DOHH2 (cell line): ENCODE measurements around the gene SCNN1G.

Experiments used
- H3F3A ChIP-seq: fragments of 200-600 bp; sonication (generic), shearing (Covaris generic); 2 replicates; pipeline ENCODE4 v1.6.0; 2016; ENCODE audit warnings: antibody characterized with exemption, mild to moderate bottlenecking; ENCODE audit not compliant: control insufficient read depth, insufficient read depth
- H3K27ac ChIP-seq: fragments of 200-600 bp; sonication (generic); 2 replicates; pipeline ENCODE4 v1.5.1; 2014; ENCODE audit warnings: low read depth, mild to moderate bottlenecking, low read length, moderate library complexity
- H3K27me3 ChIP-seq: fragments of 200-600 bp; sonication (generic); 2 replicates; pipeline ENCODE4 v1.6.1; 2014; ENCODE audit warnings: mild to moderate bottlenecking, low read length, mixed read lengths; ENCODE audit not compliant: control insufficient read depth
- H3K36me3 ChIP-seq: fragments of 200-600 bp; sonication (generic); 2 replicates; pipeline ENCODE4 v1.6.1; 2014; ENCODE audit warnings: mild to moderate bottlenecking, low read length, moderate library complexity, mixed read lengths; ENCODE audit not compliant: control insufficient read depth
- H3K4me1 ChIP-seq: fragments of 200-600 bp; sonication (generic); 2 replicates; pipeline ENCODE4 v1.6.1; 2014; ENCODE audit warnings: mild to moderate bottlenecking, low read length, mixed read lengths; ENCODE audit not compliant: control insufficient read depth
- H3K4me2 ChIP-seq: fragments of 200-600 bp; sonication (generic); 2 replicates; pipeline ENCODE4 v1.6.0; 2014; ENCODE audit warnings: mild to moderate bottlenecking, low read length, moderate library complexity
- H3K4me3 ChIP-seq: fragments of 200-600 bp; sonication (generic); 2 replicates; pipeline ENCODE4 v1.5.1; 2014; ENCODE audit warnings: mild to moderate bottlenecking, low read length, mixed read lengths
- H3K79me2 ChIP-seq: fragments of 200-600 bp; sonication (generic); 2 replicates; pipeline ENCODE4 v1.6.1; 2014; ENCODE audit warnings: mild to moderate bottlenecking, low read length, mixed read lengths; ENCODE audit not compliant: control insufficient read depth
- H3K9me2 ChIP-seq: fragments of 200-600 bp; sonication (generic); replicated peaks from 2 replicates; pipeline ENCODE4 v1.6.1; 2014; ENCODE audit warnings: mild to moderate bottlenecking, low read length, mixed read lengths; ENCODE audit not compliant: control insufficient read depth
- H3K9me3 ChIP-seq: fragments of 200-600 bp; sonication (generic); 2 replicates; pipeline ENCODE4 v1.6.1; 2014; ENCODE audit warnings: antibody characterized with exemption, low read length, mixed read lengths; ENCODE audit not compliant: control insufficient read depth, insufficient read depth
- H4K20me1 ChIP-seq: fragments of 200-600 bp; sonication (generic); 2 replicates; pipeline ENCODE4 v1.6.0; 2014; ENCODE audit warnings: low read depth, mild to moderate bottlenecking, antibody characterized with exemption, low read length, moderate library complexity; ENCODE audit not compliant: control insufficient read depth, insufficient read depth
- CTCF ChIP-seq: fragments of 200-600 bp; sonication (generic); IDR thresholded peaks from one replicate; pipeline ENCODE4 v1.5.1; 2014; ENCODE audit warnings: antibody characterized with exemption, mild to moderate bottlenecking, low read depth, low read length; ENCODE audit not compliant: poor library complexity, severe bottlenecking
- EZH2phosphoT487 ChIP-seq: fragments of 200-600 bp; sonication (generic); IDR thresholded peaks from 2 replicates; pipeline ENCODE4 v1.6.1; 2017; ENCODE audit warnings: borderline replicate concordance, mild to moderate bottlenecking, antibody characterized with exemption, low read length, moderate library complexity, mixed read lengths

The SCNN1G gene

GRCh38 chr16:23137256-23137655 is 45.3 kb upstream of the SCNN1G start:
- H3K27me3 ChIP-seq = no peaks in the 10 kb centered on the region
- TF ChIP-seq CTCF = no peak
- H3K27ac ChIP-seq = no peak overlapping the region
- H3K9me2 ChIP-seq = no peaks in the 10 kb centered on the region
- H3F3A ChIP-seq = no peaks in the 10 kb centered on the region
- H3K9me3 ChIP-seq = no peaks in the 10 kb centered on the region
- peaks cover 11% of the 10 kb centered on the region for H3K4me1 ChIP-seq
- H3K4me2 ChIP-seq = no peak overlapping the region
- peaks cover 91% of the 10 kb centered on the region for H3K79me2 ChIP-seq
- no peaks in the 10 kb centered on the region for H3K36me3 ChIP-seq
- H3K4me3 ChIP-seq = no peak overlapping the region
- no peaks in the 10 kb centered on the region for H4K20me1 ChIP-seq

GRCh38 chr16:23137818-23138217 is 44.7 kb upstream of the SCNN1G start:
- peaks cover 5% of the 10 kb centered on the region for H3K4me1 ChIP-seq
- no peak overlapping the region for H3K27ac ChIP-seq
- no peaks in the 10 kb centered on the region for H4K20me1 ChIP-seq
- H3K9me3 ChIP-seq = no peaks in the 10 kb centered on the region
- peaks cover 91% of the 10 kb centered on the region for H3K79me2 ChIP-seq
- H3K4me2 ChIP-seq = no peak overlapping the region
- no peak overlapping the region for H3K4me3 ChIP-seq
- TF ChIP-seq EZH2phosphoT487 = no peak
- no peak for TF ChIP-seq CTCF
- H3F3A ChIP-seq = no peaks in the 10 kb centered on the region
- no peaks in the 10 kb centered on the region for H3K9me2 ChIP-seq
- no peaks in the 10 kb centered on the region for H3K36me3 ChIP-seq
- H3K27me3 ChIP-seq = no peaks in the 10 kb centered on the region

- peaks cover 93% of the 10 kb centered on the region for H3K79me2 ChIP-seq
- H3K36me3 ChIP-seq = no peaks in the 10 kb centered on the region
- H4K20me1 ChIP-seq = peaks cover 2% of the 10 kb centered on the region; the same call in 1 of the 2 replicates
- H3K4me1 ChIP-seq = no peaks in the 10 kb centered on the region
- no peak overlapping the region for H3K27ac ChIP-seq
- H3K4me3 ChIP-seq = no peak overlapping the region
- no peaks in the 10 kb centered on the region for H3K27me3 ChIP-seq
- TF ChIP-seq EZH2phosphoT487 (no peak), CTCF (no peak)
- no peaks in the 10 kb centered on the region for H3K9me2 ChIP-seq
- no peaks in the 10 kb centered on the region for H3F3A ChIP-seq
- no peak overlapping the region for H3K4me2 ChIP-seq
- no peaks in the 10 kb centered on the region for H3K9me3 ChIP-seq
Observed at GRCh38 chr16:23140107-23140506, 42.4 kb upstream of the SCNN1G start.

- no peak overlapping the region for H3K4me3 ChIP-seq
- no peak overlapping the region for H3K4me2 ChIP-seq
- TF ChIP-seq EZH2phosphoT487 (no peak), CTCF (no peak)
- peaks cover 92% of the 10 kb centered on the region for H3K79me2 ChIP-seq
- H3F3A ChIP-seq = no peaks in the 10 kb centered on the region
- no peaks in the 10 kb centered on the region for H3K4me1 ChIP-seq
- peaks cover 2% of the 10 kb centered on the region; the same call in 1 of the 2 replicates for H4K20me1 ChIP-seq
- no peaks in the 10 kb centered on the region for H3K9me3 ChIP-seq
- H3K27ac ChIP-seq = no peak overlapping the region
- no peaks in the 10 kb centered on the region for H3K36me3 ChIP-seq
- no peaks in the 10 kb centered on the region for H3K9me2 ChIP-seq
- H3K27me3 ChIP-seq = no peaks in the 10 kb centered on the region
Observed at GRCh38 chr16:23141033-23141432, 41.5 kb upstream of the SCNN1G start.
